ENCODE data around the gene E2F2. TPM values are rescaled to one million over a fixed set of nuclear protein-coding genes. Genes with fewer than 3 reads are reported as not detected.

The E2F2 gene
- total RNA-seq, 4 donors from 2014 or later, result 4.5 to 12.9 (median 8.4) TPM

DNA sequence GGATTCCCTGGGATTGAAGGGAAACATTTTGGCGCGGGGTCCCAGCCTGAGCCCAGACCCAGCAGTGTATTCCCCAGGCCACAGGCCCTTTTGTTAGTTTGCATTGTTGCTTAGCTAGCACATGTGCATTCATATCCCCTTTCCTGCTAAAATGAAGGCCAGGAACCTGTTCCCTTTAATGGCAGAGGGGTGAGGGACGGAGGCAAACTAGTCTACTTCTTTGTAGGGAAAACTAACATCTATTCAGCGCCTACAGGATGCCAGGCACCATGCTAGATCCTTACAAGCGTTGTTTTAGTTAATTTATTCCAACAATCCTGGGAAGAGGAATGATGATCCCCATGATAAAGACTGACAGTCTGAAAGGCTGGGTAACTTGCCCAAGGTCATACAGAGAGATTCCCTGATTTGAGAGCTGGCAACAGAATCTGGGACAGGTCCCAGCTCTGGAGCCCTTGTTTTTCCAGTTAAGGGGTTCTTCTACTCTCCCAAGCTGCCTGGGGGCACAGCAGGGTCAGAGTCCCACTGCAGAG, 595 bp upstream of the E2F2 start:
- Histone ChIP-seq H3K27me3 (peaks cover 4% of the 10 kb centered on the region), H3K4me1 (peaks cover 79% of the 10 kb centered on the region), H3K27ac (peak overlapping the region; percentile 52), H3K36me3 (no peaks in the 10 kb centered on the region), H3K9me3 (no peaks in the 10 kb centered on the region), H3K4me3 (peak overlapping the region; percentile 74)
- no peak for DNase-seq (ENCODE audit: low spot score in 2 of 2)
- TF ChIP-seq POLR2AphosphoS5 (IDR thresholded peaks at IDR 0.05), result no peak
- no peak for TF ChIP-seq POLR2A (IDR thresholded peaks at IDR 0.05)
- TF ChIP-seq, protein P1, sequence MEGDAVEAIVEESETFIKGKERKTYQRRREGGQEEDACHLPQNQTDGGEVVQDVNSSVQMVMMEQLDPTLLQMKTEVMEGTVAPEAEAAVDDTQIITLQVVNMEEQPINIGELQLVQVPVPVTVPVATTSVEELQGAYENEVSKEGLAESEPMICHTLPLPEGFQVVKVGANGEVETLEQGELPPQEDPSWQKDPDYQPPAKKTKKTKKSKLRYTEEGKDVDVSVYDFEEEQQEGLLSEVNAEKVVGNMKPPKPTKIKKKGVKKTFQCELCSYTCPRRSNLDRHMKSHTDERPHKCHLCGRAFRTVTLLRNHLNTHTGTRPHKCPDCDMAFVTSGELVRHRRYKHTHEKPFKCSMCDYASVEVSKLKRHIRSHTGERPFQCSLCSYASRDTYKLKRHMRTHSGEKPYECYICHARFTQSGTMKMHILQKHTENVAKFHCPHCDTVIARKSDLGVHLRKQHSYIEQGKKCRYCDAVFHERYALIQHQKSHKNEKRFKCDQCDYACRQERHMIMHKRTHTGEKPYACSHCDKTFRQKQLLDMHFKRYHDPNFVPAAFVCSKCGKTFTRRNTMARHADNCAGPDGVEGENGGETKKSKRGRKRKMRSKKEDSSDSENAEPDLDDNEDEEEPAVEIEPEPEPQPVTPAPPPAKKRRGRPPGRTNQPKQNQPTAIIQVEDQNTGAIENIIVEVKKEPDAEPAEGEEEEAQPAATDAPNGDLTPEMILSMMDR (IDR thresholded peaks at IDR 0.05), result no peak
- no peak for TF ChIP-seq EP300 (IDR thresholded peaks at IDR 0.05)
- WGBS, result 30% methylated on average over 3 of the region's 5 CpGs

DNA sequence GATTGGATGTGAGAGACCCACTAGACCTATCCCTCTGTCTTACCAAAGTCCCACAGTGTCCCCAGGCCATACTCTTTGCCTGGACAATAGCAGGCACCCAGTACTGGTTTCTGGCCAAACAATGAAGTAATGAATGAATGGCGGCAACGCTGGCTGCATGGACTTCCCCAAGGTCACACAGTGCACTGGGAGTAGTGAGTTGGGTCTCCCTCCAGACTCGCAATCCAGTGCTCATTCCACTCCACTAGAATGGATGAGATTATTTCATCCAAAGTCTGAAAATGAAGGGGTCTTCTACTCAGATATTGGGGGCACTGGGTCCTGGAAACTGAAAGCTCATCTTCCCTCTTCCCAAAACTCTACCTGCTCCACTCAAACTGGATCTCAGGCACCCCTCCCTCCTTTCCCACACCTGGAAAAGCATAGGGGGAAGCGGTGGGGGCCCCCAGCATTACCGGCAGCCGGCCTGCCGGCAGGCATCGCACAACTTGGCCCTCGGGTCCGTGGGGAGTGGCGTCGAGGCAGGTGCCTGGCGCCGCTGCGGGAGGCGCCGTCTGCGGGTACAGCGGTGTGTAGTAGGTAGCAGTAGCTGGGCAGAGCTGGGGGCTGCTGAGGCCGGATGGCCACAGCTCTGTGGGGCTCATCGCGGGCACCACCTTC, 816 bp downstream of the E2F2 start:
- TF ChIP-seq EP300 (IDR thresholded peaks at IDR 0.05), result no peak

DNA sequence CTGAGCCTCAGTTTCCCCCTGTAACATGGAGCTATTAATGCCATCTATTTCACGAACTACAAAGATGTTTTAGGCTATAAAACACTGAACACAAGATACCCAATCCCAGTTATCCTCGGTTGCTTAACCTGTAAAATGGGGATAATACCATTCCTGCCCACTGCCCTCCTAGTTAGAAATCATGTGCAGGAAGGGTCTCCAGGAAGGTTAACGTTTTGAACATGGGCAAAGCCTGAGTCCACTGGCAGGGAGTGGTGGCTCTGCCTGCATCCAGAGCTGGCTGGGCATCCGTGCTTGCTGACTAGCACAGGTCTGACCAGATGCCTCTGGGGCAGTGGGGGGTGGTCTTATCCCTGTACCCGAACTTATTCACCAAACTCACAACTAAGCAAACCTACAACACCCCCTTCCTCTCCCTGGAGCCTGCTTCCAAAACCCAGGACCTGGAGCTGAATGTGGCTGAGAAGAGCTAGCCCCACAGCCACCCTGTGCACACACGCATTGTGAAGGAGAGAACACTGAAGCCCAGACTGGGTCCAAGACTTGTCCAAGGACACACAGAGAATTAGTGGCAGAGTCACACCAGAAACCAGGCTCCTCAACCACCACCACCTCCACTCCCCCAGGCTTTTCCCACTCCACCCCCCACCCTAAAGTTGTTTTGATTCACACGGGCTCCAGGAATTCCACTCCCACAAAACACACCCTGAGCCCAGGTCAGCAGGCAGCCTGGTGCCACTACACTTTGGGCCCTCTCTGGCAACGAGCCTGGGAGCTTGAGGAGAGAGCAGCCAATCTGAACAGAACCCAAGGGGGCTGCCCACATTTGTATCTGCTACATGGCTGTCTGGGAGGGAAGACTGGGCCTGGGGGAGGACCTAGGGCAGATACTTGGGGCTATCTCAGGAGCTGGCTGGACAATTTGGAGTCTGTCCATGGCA, 1.6 kb downstream of the E2F2 start:
- 44% methylated on average over 6 of the region's 8 CpGs for WGBS
- H3K4me3 ChIP-seq, result no peak overlapping the region

More for the DNA sequence above, 816 bp downstream of the E2F2 start:
- H3K4me3 ChIP-seq, result peak overlapping the region; percentile 74
- H3K27me3 ChIP-seq, result peaks cover 4% of the 10 kb centered on the region
- peaks cover 92% of the 10 kb centered on the region for H3K4me1 ChIP-seq
- no peak for DNase-seq (ENCODE audit: low spot score in 2 of 2)
- 5% methylated on average over 15 of the region's 22 CpGs for WGBS
- H3K9me3 ChIP-seq, result no peaks in the 10 kb centered on the region
- H3K27ac ChIP-seq, result peak overlapping the region; percentile 82
- H3K36me3 ChIP-seq, result no peaks in the 10 kb centered on the region

DNA sequence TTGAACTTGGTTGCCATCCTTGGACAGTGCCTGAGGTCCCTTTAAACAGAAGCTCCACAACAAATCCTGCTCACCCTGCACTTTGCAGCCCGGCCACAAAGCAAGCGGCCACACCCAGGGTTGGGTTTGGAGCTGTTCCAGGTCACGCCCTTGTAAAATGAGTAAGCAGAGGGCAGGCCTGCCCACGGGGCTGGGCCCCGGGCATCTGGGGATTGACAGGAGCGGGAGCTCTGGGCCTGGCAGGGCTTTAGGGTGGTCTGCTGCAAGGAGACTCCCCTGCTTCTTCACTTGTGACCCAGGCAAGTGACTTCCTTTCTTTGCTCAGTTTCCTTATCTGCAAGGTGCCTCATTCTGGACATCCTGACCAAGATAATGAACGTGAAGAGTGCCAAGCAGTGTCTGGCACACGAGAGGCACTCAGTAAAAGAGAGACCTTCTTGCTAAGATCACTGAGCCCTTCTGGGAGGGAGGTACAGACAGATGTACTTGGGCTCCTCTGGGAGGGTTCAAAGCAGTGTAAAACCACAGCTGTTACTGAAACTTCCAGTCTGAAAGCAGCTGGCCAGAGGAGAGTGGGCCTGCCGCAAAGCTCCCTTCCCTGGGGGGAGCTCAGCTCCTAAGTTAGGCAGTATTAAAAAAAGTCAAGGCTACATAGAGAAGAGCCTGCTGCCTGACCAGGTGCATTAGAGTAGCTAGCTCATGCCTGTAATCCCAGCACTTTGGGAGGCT, 2.6 kb downstream of the E2F2 start:
- WGBS, result 3% methylated on average over 4 of the region's 9 CpGs
- Histone ChIP-seq H3K9me3 (no peaks in the 10 kb centered on the region), H3K36me3 (no peaks in the 10 kb centered on the region), H3K27me3 (peaks cover 4% of the 10 kb centered on the region), H3K27ac (peak overlapping the region; percentile 82), H3K4me1 (peaks cover 89% of the 10 kb centered on the region), H3K4me3 (peak overlapping the region; percentile 11)
- TF ChIP-seq EP300 (IDR thresholded peaks at IDR 0.05), result no peak
- TF ChIP-seq POLR2AphosphoS5 (IDR thresholded peaks at IDR 0.05), result no peak
- TF ChIP-seq POLR2A (IDR thresholded peaks at IDR 0.05), result no peak
- TF ChIP-seq, protein P1 (IDR thresholded peaks at IDR 0.05), result no peak
- DNase-seq (ENCODE audit: low spot score in 2 of 2), result peak; percentile 94 to 95

More for the DNA sequence above, 1.6 kb downstream of the E2F2 start:
- H3K27ac ChIP-seq, result peak overlapping the region; percentile 82
- H3K27me3 ChIP-seq, result peaks cover 4% of the 10 kb centered on the region
- TF ChIP-seq POLR2AphosphoS5 (IDR thresholded peaks at IDR 0.05) (no peak), EP300 (IDR thresholded peaks at IDR 0.05) (no peak), POLR2A (IDR thresholded peaks at IDR 0.05) (no peak)
- TF ChIP-seq, protein P1 (IDR thresholded peaks at IDR 0.05), result no peak
- H3K9me3 ChIP-seq, result no peaks in the 10 kb centered on the region
- no peak for DNase-seq (ENCODE audit: low spot score in 2 of 2)
- no peaks in the 10 kb centered on the region for H3K36me3 ChIP-seq
- peaks cover 96% of the 10 kb centered on the region for H3K4me1 ChIP-seq

DNA sequence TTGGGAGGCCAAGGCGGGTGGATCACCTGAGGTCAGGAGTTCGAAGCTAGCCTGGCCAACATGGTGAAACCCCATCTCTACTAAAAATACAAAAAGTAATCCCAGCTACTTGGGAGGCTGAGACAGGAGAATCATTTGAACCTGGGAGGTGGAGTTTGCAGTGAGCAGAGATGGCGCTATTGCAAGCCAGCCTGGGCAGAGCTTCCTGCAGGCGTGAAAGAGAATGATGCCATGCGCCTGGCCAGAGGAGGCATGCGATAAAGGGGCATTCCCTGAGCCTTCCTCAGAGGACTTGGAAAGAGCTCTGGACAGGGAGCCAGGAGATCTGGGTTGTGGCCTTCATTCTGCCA, 3.2 kb downstream of the E2F2 start:
- Histone ChIP-seq H3K9me3 (no peaks in the 10 kb centered on the region), H3K27me3 (peaks cover 4% of the 10 kb centered on the region), H3K36me3 (no peaks in the 10 kb centered on the region), H3K4me3 (no peak overlapping the region), H3K4me1 (peaks cover 85% of the 10 kb centered on the region), H3K27ac (peak overlapping the region; percentile 15)
- TF ChIP-seq, protein P1 (IDR thresholded peaks at IDR 0.05), result peak in 1 of 2 donors; percentile 12
- no peak for TF ChIP-seq EP300 (IDR thresholded peaks at IDR 0.05)
- no peak for DNase-seq (ENCODE audit: low spot score in 2 of 2)
- WGBS, result 40% methylated on average over 6 of the region's 6 CpGs
